Esophagus muscularis mucosa (tissue), 4 donors: ENCODE results near the gene CINP. TPM values are rescaled to one million over a fixed set of nuclear protein-coding genes. Genes with fewer than 3 reads are reported as not detected.

ENCODE experiments used
- DNase-seq: peaks from one replicate; pipeline ENCODE4 v3.0.0-alpha.2; 2017; ENCODE audit errors: extremely low spot score
- H3K27ac ChIP-seq, 4 donors: fragments of 200-600 bp; sonication (generic); replicated peaks in 1 of 4; 1 replicate in 3 of 4; 2 replicates in 1 of 4; pipeline ENCODE4 v1.5.1; 2016 to 2019; ENCODE audit warnings: mild to moderate bottlenecking in 1 of 4
- H3K27me3 ChIP-seq, 4 donors: fragments of 200-600 bp; sonication (generic); one replicate each; pipeline versions ENCODE4 v1.5.1 to v1.6.0; 2016 to 2019
- H3K36me3 ChIP-seq, 4 donors: fragments of 200-600 bp; sonication (generic); one replicate each; pipeline ENCODE4 v1.5.1; 2016 to 2019
- H3K4me1 ChIP-seq, 4 donors: fragments of 200-600 bp; sonication (generic); one replicate each; pipeline ENCODE4 v1.5.1; 2016 to 2019
- H3K4me3 ChIP-seq, 4 donors: fragments of 200-600 bp; sonication (generic); 1 replicate in 2 of 4; 2 replicates in 2 of 4; pipeline ENCODE4 v1.5.1; 2016 to 2019; ENCODE audit warnings: mild to moderate bottlenecking in 4 of 4, moderate library complexity in 1 of 4
- H3K9me3 ChIP-seq, 4 donors: fragments of 200-600 bp; sonication (generic); 1 replicate in 3 of 4; 2 replicates in 1 of 4; pipeline ENCODE4 v1.5.1; 2016 to 2019
- CTCF ChIP-seq, 3 experiments: fragments of 200-600 bp in 2 of 3; fragments of 450-650 bp in 1 of 3; sonication (generic) in 2 of 3; IDR thresholded peaks; one replicate each; pipeline ENCODE4 v1.5.1; 2017 to 2019; ENCODE audit warnings: antibody characterized with exemption in 3 of 3, mild to moderate bottlenecking in 2 of 3, moderate library complexity in 1 of 3
- EP300 ChIP-seq: sonication (generic); formaldehyde crosslinking; IDR thresholded peaks from one replicate; pipeline ENCODE4 v1.6.1; 2017; ENCODE audit warnings: antibody characterized with exemption
- POLR2A ChIP-seq: fragments of 450-650 bp; IDR thresholded peaks from one replicate; pipeline ENCODE4 v1.6.1; 2017; ENCODE audit warnings: antibody characterized with exemption, moderate library complexity, mild to moderate bottlenecking, low read depth
- POLR2AphosphoS5 ChIP-seq, 2 donors: sonication (generic); formaldehyde crosslinking; IDR thresholded peaks; one replicate each; pipeline ENCODE4 v1.6.1; 2017; ENCODE audit warnings: antibody characterized with exemption in 2 of 2
- WGBS: methylation state at CpG from one replicate; pipeline ENCODE4 v1.1.5; 2018; 5-methylcytosine and 5-hydroxymethylcytosine counted together
- intact Hi-C: fragments of 100-400 bp; cut with DNase I; formaldehyde crosslinking; loops from one replicate; pipeline ENCODE4 v1.15.1; 2023
- total RNA-seq, 4 donors: library from RNA; depleted of rRNA; stranded (reverse); fragments of >200 nt; gene quantifications; one replicate each; pipeline versions ENCODE4 v1.1.0 to v1.2.1, GENCODE V29; 2016

Gene CINP
- total RNA-seq, 4 donors from 2014 or later, result 21.6 to 27.7 (median 25.4) TPM

GRCh38 chr14:102344084-102344483 lies 18.6 kb downstream of the CINP start:
- intact Hi-C loops, result loop anchor here (5.0 kb wide), 1 partner anchor 343 kb away; no protein-coding TSS in a partner anchor
- TF ChIP-seq POLR2AphosphoS5 (IDR thresholded peaks at IDR 0.05) (no peak), POLR2A (no peak), CTCF (IDR thresholded peaks at IDR 0.05) (no peak), EP300 (no peak)
- Histone ChIP-seq H3K4me3 (no peak overlapping the region), H3K27ac (no peak overlapping the region), H3K27me3 (no peaks in the 10 kb centered on the region), H3K36me3 (peaks cover 52 to 98% (median 96%) of the 10 kb centered on the region in 4 donors), H3K4me1 (no peaks in the 10 kb centered on the region), H3K9me3 (no peaks in the 10 kb centered on the region)
- 85% methylated on average over 6 of the region's 7 CpGs for whole genome bisulfite sequencing
- no peak for DNase-seq

DNA sequence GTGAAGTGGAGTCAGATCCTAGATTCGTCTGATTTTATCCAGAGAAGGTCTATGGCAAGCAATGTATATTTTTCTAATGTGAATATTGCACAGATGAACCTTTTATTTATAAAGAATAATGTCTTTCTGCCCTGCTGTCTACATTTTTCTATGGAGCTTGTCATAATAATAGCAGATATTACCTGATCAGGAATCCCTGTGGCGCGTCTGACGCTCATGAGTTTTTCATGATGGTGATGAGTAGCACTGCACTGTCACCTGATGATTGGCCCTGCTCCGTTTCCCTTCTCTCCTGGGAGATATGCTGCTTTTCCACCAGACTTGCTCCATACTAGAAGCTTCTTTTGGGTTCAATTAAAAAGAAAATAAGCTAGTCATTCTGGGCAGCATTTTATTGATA lies 20.5 kb downstream of the CINP start:
- intact Hi-C loops, result loop anchor here (5.0 kb wide), 1 partner anchor 345 kb away; no protein-coding TSS in a partner anchor
- Histone ChIP-seq H3K27me3 (no peaks in the 10 kb centered on the region), H3K27ac (no peak overlapping the region), H3K9me3 (no peaks in the 10 kb centered on the region), H3K4me1 (no peaks in the 10 kb centered on the region), H3K36me3 (peaks cover 40 to 96% (median 90%) of the 10 kb centered on the region in 4 donors), H3K4me3 (no peak overlapping the region)
- TF ChIP-seq POLR2A (no peak), POLR2AphosphoS5 (IDR thresholded peaks at IDR 0.05) (no peak), CTCF (IDR thresholded peaks at IDR 0.05) (no peak), EP300 (no peak)
- 76% methylated on average over 5 of the region's 5 CpGs for WGBS
- no peak for DNase-seq

GRCh38 chr14:102341566-102341965 lies 21.1 kb downstream of the CINP start:
- no peak for TF ChIP-seq POLR2A
- no peak for TF ChIP-seq EP300
- no peak for TF ChIP-seq POLR2AphosphoS5 (IDR thresholded peaks at IDR 0.05)
- no peak for TF ChIP-seq CTCF (IDR thresholded peaks at IDR 0.05)
- WGBS, result 100% methylated on average over 2 of the region's 8 CpGs
- H3K4me3 ChIP-seq, result no peak overlapping the region
- H3K4me1 ChIP-seq, result no peaks in the 10 kb centered on the region
- H3K9me3 ChIP-seq, result no peaks in the 10 kb centered on the region
- H3K27me3 ChIP-seq, result no peaks in the 10 kb centered on the region
- no peak for DNase-seq
- no peak overlapping the region for H3K27ac ChIP-seq
- H3K36me3 ChIP-seq, result peaks cover 33 to 96% (median 89%) of the 10 kb centered on the region in 4 donors
- intact Hi-C loops, result loop anchor here (5.0 kb wide), 1 partner anchor 346 kb away; no protein-coding TSS in a partner anchor

DNA sequence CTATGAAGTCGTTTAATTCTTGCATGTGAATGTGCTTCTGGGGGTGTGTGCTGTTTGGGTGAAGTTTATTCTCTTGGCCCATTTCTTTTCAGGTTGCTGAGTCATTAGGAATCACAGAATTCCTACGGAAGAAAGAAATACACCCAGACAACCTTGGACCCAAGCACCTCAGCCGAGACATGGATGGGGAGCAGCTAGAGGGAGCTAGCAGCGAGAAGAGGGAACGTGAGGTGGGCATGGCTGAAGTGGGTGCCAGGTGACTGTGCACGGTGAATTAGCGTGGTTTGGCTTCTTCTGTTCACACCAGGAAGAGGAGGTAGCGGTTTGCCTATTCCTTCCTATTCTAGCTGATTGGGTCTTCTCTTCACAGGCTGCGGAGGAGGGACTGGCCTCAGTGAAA lies 24.0 kb downstream of the CINP start:
- 96% methylated on average over 9 of the region's 9 CpGs for WGBS
- H3K27ac ChIP-seq, result no peak overlapping the region
- intact Hi-C loops, result no loop called here
- no peak overlapping the region for H3K4me3 ChIP-seq
- no peaks in the 10 kb centered on the region for H3K9me3 ChIP-seq
- no peak for TF ChIP-seq POLR2A
- no peak for TF ChIP-seq CTCF (IDR thresholded peaks at IDR 0.05)
- TF ChIP-seq POLR2AphosphoS5 (IDR thresholded peaks at IDR 0.05), result no peak
- TF ChIP-seq EP300, result no peak
- DNase-seq, result no peak
- H3K36me3 ChIP-seq, result peaks cover 16 to 96% (median 87%) of the 10 kb centered on the region in 4 donors
- no peaks in the 10 kb centered on the region for H3K4me1 ChIP-seq
- no peaks in the 10 kb centered on the region for H3K27me3 ChIP-seq

DNA sequence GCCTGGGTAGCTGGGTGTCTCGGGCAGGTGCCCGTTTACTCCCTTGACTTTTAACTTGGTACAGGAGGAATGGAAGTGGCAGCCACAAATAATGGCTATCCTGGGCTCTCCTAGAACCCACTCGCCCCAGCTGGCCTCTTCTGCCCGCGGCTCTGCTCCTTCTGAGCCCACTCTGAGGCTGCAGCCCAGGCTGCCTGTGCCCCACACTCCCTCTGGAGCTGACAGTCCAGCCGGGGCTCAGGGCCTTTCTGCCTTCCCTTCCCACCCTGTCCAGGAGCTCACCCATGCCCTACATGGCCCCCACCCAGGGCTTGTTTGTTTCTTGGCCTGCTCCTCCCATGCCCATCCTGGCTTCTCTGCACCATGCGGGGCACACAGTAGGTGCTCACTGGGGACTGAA lies 27.5 kb downstream of the CINP start:
- no peak for TF ChIP-seq EP300
- no peak for TF ChIP-seq POLR2A
- no peak for TF ChIP-seq CTCF (IDR thresholded peaks at IDR 0.05)
- TF ChIP-seq POLR2AphosphoS5 (IDR thresholded peaks at IDR 0.05), result no peak
- DNase-seq, result no peak
- intact Hi-C loops, result no loop called here
- Histone ChIP-seq H3K36me3 (peaks cover 19 to 88% (median 73%) of the 10 kb centered on the region in 4 donors), H3K27me3 (no peaks in the 10 kb centered on the region), H3K4me3 (no peak overlapping the region), H3K9me3 (no peaks in the 10 kb centered on the region), H3K4me1 (no peaks in the 10 kb centered on the region), H3K27ac (no peak overlapping the region)
- 90% methylated on average over 7 of the region's 7 CpGs for WGBS
